ENCODE results near the gene GSE1.

GSE1 gene

DNA sequence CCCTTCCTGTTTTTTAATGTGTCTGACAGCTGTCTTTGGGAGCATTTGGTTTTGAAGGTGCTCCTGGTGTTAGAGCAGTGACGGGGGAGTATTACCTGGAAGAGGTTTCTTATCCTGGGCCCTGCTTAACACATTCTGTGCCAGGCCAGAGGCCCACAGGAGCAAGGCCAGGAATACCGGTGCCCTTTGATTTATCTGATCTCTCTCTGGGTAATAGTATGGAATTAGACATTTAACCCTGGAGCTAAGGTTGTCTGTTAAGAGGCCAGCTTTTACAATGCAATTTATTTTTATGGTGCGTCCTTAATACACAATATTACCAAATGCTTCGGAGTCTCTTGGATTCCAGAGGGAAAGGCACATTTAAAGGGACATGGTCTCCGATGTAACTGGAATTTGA is 37.2 kb upstream of the GSE1 start:
- Histone ChIP-seq H3K4me3 (no peak overlapping the region), H3K27ac (no peak overlapping the region)
- TF ChIP-seq, protein P1, sequence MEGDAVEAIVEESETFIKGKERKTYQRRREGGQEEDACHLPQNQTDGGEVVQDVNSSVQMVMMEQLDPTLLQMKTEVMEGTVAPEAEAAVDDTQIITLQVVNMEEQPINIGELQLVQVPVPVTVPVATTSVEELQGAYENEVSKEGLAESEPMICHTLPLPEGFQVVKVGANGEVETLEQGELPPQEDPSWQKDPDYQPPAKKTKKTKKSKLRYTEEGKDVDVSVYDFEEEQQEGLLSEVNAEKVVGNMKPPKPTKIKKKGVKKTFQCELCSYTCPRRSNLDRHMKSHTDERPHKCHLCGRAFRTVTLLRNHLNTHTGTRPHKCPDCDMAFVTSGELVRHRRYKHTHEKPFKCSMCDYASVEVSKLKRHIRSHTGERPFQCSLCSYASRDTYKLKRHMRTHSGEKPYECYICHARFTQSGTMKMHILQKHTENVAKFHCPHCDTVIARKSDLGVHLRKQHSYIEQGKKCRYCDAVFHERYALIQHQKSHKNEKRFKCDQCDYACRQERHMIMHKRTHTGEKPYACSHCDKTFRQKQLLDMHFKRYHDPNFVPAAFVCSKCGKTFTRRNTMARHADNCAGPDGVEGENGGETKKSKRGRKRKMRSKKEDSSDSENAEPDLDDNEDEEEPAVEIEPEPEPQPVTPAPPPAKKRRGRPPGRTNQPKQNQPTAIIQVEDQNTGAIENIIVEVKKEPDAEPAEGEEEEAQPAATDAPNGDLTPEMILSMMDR (IDR thresholded peaks at IDR 0.05), result no peak
- no peak for DNase-seq (ENCODE audit: low spot score)

DNA sequence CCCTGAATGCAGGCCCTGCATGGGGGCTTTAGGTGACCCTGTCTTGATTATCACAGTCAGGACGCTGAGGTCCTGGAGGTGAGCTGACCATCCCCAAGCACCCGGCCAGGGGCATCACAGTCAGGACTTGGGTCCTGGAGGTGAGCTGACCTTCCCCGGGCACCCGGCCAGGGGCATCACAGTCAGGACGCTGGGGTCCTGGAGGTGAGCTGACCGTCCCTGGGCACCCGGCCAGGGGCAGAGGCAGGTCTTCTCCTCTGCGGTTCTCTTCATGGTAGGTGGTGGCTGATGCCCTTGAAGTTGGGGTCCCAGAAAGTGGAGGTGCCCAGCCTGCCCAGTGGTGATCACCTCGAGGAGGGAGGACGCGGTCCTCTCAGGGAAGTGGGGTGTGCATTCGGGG is 36.2 kb upstream of the GSE1 start:
- no peak for DNase-seq (ENCODE audit: low spot score)
- TF ChIP-seq, protein P1 (IDR thresholded peaks at IDR 0.05), result no peak
- no peak overlapping the region for H3K27ac ChIP-seq
- H3K4me3 ChIP-seq, result no peak overlapping the region

DNA sequence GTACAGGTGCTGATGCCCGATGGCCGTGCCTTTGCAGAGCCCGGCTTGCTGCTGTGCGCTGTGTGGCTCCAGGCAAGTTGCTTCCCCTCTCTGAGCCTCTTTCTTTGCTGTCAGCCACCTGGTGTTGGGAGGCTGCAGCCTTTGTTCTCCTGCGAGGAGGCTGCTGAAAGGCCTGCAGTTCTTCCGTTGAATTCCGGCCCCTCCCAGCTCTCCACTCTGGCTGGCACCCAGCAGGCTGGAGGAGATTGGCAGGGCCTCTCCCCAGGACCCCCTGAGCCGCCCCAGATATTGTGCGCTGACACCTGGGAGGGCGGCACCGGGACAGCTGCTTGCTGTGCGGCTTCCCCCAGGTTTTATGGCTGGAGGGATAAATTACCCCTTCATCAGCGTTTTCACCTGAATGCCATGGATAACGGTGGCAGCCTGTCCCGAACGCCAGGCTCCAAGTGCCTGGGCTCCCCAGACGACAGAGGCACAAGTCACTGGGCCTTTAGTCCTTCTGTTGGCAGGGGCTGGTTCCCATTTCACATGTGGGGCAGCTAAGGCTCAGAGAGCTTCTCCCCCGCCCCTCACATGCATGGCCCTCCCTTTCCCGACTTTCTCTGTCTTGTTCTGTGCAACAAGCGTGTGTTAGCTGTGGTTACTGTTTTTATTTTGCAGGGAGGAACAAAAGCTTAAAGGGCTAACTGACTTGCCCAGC is 35.1 kb upstream of the GSE1 start:
- H3K27ac ChIP-seq, result no peak overlapping the region
- H3K4me3 ChIP-seq, result no peak overlapping the region
- no peak for DNase-seq (ENCODE audit: low spot score)
- TF ChIP-seq, protein P1 (IDR thresholded peaks at IDR 0.05), result no peak

DNA sequence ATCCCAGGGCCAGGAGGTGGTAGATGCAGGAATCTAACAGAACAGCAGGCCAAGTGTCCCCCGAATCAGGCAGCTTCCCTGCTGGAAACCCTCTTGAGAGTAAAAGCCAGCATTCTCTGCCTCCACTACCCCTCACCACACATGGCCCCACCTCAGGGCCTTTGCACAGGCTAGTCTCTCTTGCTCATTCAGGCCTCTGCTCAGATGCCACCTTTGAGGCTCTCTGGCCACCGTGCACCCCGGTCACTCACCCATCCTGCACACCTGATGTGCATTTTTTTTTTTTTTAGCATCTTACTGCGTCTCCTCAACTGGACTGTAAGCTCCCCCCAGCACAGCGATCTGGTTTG is 34.5 kb upstream of the GSE1 start:
- DNase-seq (ENCODE audit: low spot score), result no peak
- TF ChIP-seq, protein P1 (IDR thresholded peaks at IDR 0.05), result no peak
- no peak overlapping the region for H3K27ac ChIP-seq
- no peak overlapping the region for H3K4me3 ChIP-seq

DNA sequence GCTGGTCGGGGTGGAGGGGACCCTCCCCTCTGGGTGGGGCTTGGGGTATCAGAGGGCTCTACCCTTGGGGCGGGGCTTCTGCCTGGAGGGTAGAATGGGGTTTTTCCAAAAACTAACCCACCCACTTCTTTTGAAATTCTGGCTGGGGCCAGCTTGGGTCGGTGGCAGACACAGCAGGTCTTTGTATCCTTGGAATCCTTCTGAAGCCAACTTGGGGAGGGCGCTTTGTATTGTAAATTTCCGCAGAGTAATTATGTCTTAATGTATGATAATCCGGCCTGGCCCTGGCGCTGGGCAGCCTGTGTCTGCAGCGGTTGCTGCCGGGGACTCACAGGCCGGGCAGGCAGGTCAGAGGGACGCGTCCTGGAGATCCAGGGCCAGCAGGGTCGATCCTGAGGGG is 33.9 kb upstream of the GSE1 start:
- no peak for DNase-seq (ENCODE audit: low spot score)
- Histone ChIP-seq H3K4me3 (no peak overlapping the region), H3K27ac (no peak overlapping the region)
- TF ChIP-seq, protein P1 (IDR thresholded peaks at IDR 0.05), result no peak

DNA sequence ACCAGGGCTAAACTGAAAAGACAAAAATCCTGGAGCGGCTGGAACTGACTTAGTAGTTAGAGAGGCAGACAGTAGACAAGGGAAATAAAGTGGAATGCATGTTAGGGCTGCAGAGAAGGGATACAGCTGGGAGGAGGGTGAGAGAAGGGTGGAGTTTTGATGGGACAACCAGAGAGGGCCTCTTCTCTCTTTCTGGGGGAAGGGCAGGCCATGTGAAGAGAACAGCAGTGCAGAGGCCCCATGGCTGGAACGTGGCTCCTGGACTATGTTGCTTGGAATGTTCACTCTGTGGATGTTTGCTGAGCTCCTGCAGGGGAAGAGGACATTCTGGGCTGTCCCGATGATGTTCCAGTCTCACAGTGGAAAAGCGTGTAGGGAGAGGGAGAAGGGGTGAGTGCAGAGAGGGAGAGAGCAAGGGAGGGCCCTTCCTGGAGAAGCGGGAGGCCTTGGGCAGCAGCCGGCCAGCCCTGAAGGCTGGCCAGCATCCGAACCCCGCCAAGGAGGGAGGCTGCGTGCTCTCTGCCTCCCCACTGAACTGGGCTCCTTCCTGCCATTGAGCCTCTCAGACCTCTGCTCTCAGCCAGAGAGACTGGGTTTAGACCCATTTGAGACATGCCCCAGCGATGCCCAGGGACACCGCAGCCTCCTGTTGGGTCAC is 33.1 kb upstream of the GSE1 start:
- no peak overlapping the region for H3K27ac ChIP-seq
- H3K4me3 ChIP-seq, result no peak overlapping the region
- no peak for DNase-seq (ENCODE audit: low spot score)
- TF ChIP-seq, protein P1 (IDR thresholded peaks at IDR 0.05), result no peak

DNA sequence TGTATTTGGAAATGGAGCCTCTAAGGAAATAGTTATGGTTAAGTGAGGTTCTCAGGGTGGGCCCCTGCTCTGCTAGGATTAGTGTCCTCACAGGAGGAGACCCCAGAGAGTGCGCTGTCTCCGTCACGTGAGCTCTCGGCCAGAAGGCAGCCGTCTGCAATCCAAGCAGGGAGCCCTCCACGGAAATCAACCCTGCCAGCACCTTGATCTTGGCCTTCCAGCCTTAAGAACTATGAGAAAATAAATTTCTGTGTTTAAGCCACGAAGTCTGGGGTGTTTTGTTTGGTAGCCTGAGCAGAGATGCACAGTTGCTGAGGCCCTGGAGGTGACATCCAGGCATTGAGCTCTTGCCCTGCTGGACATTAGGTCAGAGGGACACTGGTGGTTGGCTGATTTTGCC is 32.4 kb upstream of the GSE1 start:
- DNase-seq (ENCODE audit: low spot score), result no peak
- no peak overlapping the region for H3K4me3 ChIP-seq
- no peak overlapping the region for H3K27ac ChIP-seq
- TF ChIP-seq, protein P1 (IDR thresholded peaks at IDR 0.05), result no peak

Measured in coronary artery (tissue), 2 donors.